B cell (primary cell): Measurements from ENCODE around the gene DCDC2B. TPM values are rescaled to one million over a fixed set of nuclear protein-coding genes. Genes with fewer than 3 reads are reported as not detected.
"Not testable (repeated sequence)": the region's sequence is repeated elsewhere in the genome, so short reads cannot be mapped to it uniquely, and the experiment has no call there.

Experiments used
- ATAC-seq: fragments of 200-7000 bp; cut with Tn5 transposase; one replicate; pipeline ENCODE4 v1.10.0; 2021; ENCODE audit warnings: low read depth, mild to moderate bottlenecking, moderate number of reproducible peaks, moderate library complexity
- CTCF ChIA-PET: fragments of 350-600 bp; sonication (Branson Sonifier 250); formaldehyde crosslinking; loops from one replicate; lab custom pipeline; 2021; ENCODE audit warnings: antibody characterized with exemption, inconsistent platforms; lab: Charles Lee
- POLR2A ChIA-PET: fragments of 350-600 bp; sonication (Branson Sonifier 250); formaldehyde crosslinking; loops from one replicate; lab custom pipeline; 2021; ENCODE audit warnings: antibody characterized with exemption; lab: Charles Lee
- DNase-seq: peaks from one replicate; pipeline ENCODE4 v3.0.0; 2013
- H2AFZ ChIP-seq: 2 replicates; pipeline ENCODE4 v1.6.1; 2012; ENCODE audit warnings: mild to moderate bottlenecking, low read depth, low read length; ENCODE audit not compliant: insufficient read depth, poor library complexity, severe bottlenecking
- H3K27ac ChIP-seq, 2 donors: 1 replicate in 1 of 2; 2 replicates in 1 of 2; pipeline ENCODE4 v1.5.1; 2012 to 2013; ENCODE audit warnings: low read length in 2 of 2, mild to moderate bottlenecking in 2 of 2, moderate library complexity in 1 of 2
- H3K27me3 ChIP-seq, 4 experiments: fragments of 200-600 bp in 1 of 4; sonication (generic) in 1 of 4; replicated peaks in 1 of 4; 1 replicate in 2 of 4; 2 replicates in 2 of 4; pipeline versions ENCODE4 v1.6.1 to v1.7.0; 2013 to 2016; ENCODE audit warnings: low read length in 3 of 4, mild to moderate bottlenecking in 2 of 4, mixed read lengths in 1 of 4, moderate library complexity in 1 of 4; ENCODE audit not compliant: insufficient read depth in 4 of 4, control insufficient read depth in 3 of 4; ENCODE audit errors: control extremely low read depth in 1 of 4
- H3K36me3 ChIP-seq, 2 experiments: replicated peaks in 1 of 2; 1 replicate in 1 of 2; 2 replicates in 1 of 2; pipeline versions ENCODE4 v1.6.1 to v1.7.1; 2013; ENCODE audit warnings: low read length in 1 of 2; ENCODE audit not compliant: insufficient read depth in 2 of 2, control insufficient read depth in 1 of 2; ENCODE audit errors: control extremely low read depth in 1 of 2, extremely low read depth in 1 of 2
- H3K4me1 ChIP-seq, 2 donors: fragments of 200-600 bp in 1 of 2; sonication (generic) in 1 of 2; 1 replicate in 1 of 2; 2 replicates in 1 of 2; pipeline versions ENCODE4 v1.5.1 to v1.6.1; 2013 to 2017; ENCODE audit warnings: low read length in 2 of 2; ENCODE audit not compliant: control insufficient read depth in 2 of 2, insufficient read depth in 2 of 2
- H3K4me2 ChIP-seq: replicated peaks from 2 replicates; pipeline ENCODE3; 2012; ENCODE audit warnings: mild to moderate bottlenecking, low read depth, low read length; ENCODE audit not compliant: poor library complexity, severe bottlenecking
- H3K4me3 ChIP-seq, 5 experiments: fragments of 200-600 bp in 1 of 5; sonication (generic) in 1 of 5; 1 replicate in 3 of 5; 2 replicates in 2 of 5; pipeline versions ENCODE4 v1.5.1 to v1.7.0; 2011 to 2016; ENCODE audit warnings: low read length in 4 of 5, mild to moderate bottlenecking in 4 of 5, low read depth in 2 of 5, control low read depth in 1 of 5, moderate library complexity in 1 of 5; ENCODE audit not compliant: insufficient read depth in 1 of 5; ENCODE audit errors: control extremely low read depth in 1 of 5, extremely low read depth in 1 of 5
- H3K79me2 ChIP-seq: fragments of 200-600 bp; sonication (generic); one replicate; pipeline ENCODE4 v1.6.0; 2016; ENCODE audit warnings: low read length; ENCODE audit not compliant: control insufficient read depth, insufficient read depth
- H3K9ac ChIP-seq: fragments of 200-600 bp; sonication (generic); 2 replicates; pipeline ENCODE4 v1.6.1; 2017; ENCODE audit warnings: mild to moderate bottlenecking, low read length, moderate library complexity
- H3K9me3 ChIP-seq, 3 donors: one replicate each; pipeline versions ENCODE4 v1.6.1 to v1.7.1; 2013; ENCODE audit warnings: low read length in 2 of 3; ENCODE audit not compliant: control insufficient read depth in 2 of 3, insufficient read depth in 1 of 3; ENCODE audit errors: control extremely low read depth in 1 of 3
- H4K20me1 ChIP-seq: 2 replicates; pipeline ENCODE4 v1.6.0; 2012; ENCODE audit warnings: mild to moderate bottlenecking, low read length; ENCODE audit not compliant: insufficient read depth, control insufficient read depth, poor library complexity, severe bottlenecking
- H3K27ac Mint-ChIP-seq: one replicate; pipeline ENCODE4 v1.8.0; 2021; ENCODE audit warnings: mixed read lengths
- H3K27me3 Mint-ChIP-seq: one replicate; pipeline ENCODE4 v1.8.0; 2021; ENCODE audit warnings: mixed read lengths
- H3K4me1 Mint-ChIP-seq: one replicate; pipeline ENCODE4 v1.8.0; 2021; ENCODE audit warnings: mixed read lengths
- H3K4me3 Mint-ChIP-seq: one replicate; pipeline ENCODE4 v1.8.0; 2021; ENCODE audit warnings: mixed read lengths
- H3K9me3 Mint-ChIP-seq: one replicate; pipeline ENCODE4 v1.8.0; 2022; ENCODE audit warnings: mixed read lengths; ENCODE audit not compliant: insufficient read depth
- CTCF ChIP-seq: fragments of 200-600 bp; IDR thresholded peaks from one replicate; pipeline ENCODE4 v1.8.0; 2022; ENCODE audit warnings: antibody characterized with exemption, mild to moderate bottlenecking
- EZH2 ChIP-seq: IDR thresholded peaks from 2 replicates; pipeline ENCODE4 v1.6.1; 2012; ENCODE audit warnings: borderline replicate concordance, low read depth, mild to moderate bottlenecking, moderate library complexity, low read length; ENCODE audit not compliant: insufficient read depth, poor library complexity, severe bottlenecking
- WGBS: methylation state at CpG from one replicate; pipeline ENCODE4 v1.1.5; 2013; ENCODE audit warnings: missing lambda C conversion rate; ENCODE audit not compliant: insufficient coverage; 5-methylcytosine and 5-hydroxymethylcytosine counted together
- intact Hi-C: fragments of 100-400 bp; cut with micrococcal nuclease; formaldehyde crosslinking; loops from one replicate; pipeline ENCODE4 v1.10.0; 2022
- polyA plus RNA-seq: library from polyadenylated mRNA; depleted of rRNA; stranded (reverse); fragments of >200 nt; gene quantifications from 2 replicates; pipeline ENCODE4 v1.2.3, GENCODE V29; 2012
- total RNA-seq, 2 donors: library from RNA; stranded (reverse); fragments of 120-200 nt in 1 of 2; gene quantifications; 1 replicate in 1 of 2; 2 replicates in 1 of 2; pipeline versions ENCODE4 v1.2.3 to v1.2.4, GENCODE V29; 2013 to 2022

Gene DCDC2B
- total and polyA plus RNA-seq, 2 donors (not counting 1 experiment from before 2014, with no cell fraction given) = not detected

GRCh38 chr1:32163405-32163804, 45.5 kb upstream of the DCDC2B start:
- no peak overlapping the region for H3K27ac ChIP-seq
- no peaks in the 10 kb centered on the region for H4K20me1 ChIP-seq
- no peak overlapping the region for H3K9ac ChIP-seq
- ATAC-seq = no peak
- H3K4me2 ChIP-seq = no peak overlapping the region
- H3K27me3 ChIP-seq = no peaks in the 10 kb centered on the region
- no peaks in the 10 kb centered on the region for H3K9me3 Mint-ChIP-seq
- no peaks in the 10 kb centered on the region for H3K4me1 ChIP-seq
- H3K4me1 Mint-ChIP-seq = no peaks in the 10 kb centered on the region
- H3K27ac Mint-ChIP-seq = no peak overlapping the region
- H3K9me3 ChIP-seq = no peaks in the 10 kb centered on the region
- WGBS = no CpG with 5 or more reads among the region's 2 CpGs
- DNase-seq = no peak
- TF ChIP-seq EZH2 (no peak), CTCF (no peak)
- CTCF ChIA-PET = interaction anchor here (1.3 to 1.6 kb wide), 2 partner anchors 15 to 374 kb away, joined by 3 to 5 read pairs; no protein-coding TSS in a partner anchor
- peaks cover 2% of the 10 kb centered on the region for H3K79me2 ChIP-seq
- H3K36me3 ChIP-seq = peaks cover 31 to 85% of the 10 kb centered on the region in 2 experiments
- no peak overlapping the region for H3K4me3 ChIP-seq
- H3K4me3 Mint-ChIP-seq = no peak overlapping the region
- intact Hi-C loops = no loop called here
- H3K27me3 Mint-ChIP-seq = no peaks in the 10 kb centered on the region
- POLR2A ChIA-PET = interaction anchor here (0.7 kb wide), 1 partner anchor 8 kb away, joined by 6 read pairs; no protein-coding TSS in a partner anchor
- H2AFZ ChIP-seq = no peak overlapping the region

GRCh38 chr1:32165633-32166032, 43.3 kb upstream of the DCDC2B start:
- H3K9me3 ChIP-seq, H3K4me3 Mint-ChIP-seq, H2AFZ ChIP-seq, H3K79me2 ChIP-seq, ATAC-seq, H3K9ac ChIP-seq, CTCF ChIA-PET, H3K27me3 Mint-ChIP-seq, H3K4me2 ChIP-seq, intact Hi-C loops, H3K4me3 ChIP-seq, H3K9me3 Mint-ChIP-seq, H3K4me1 ChIP-seq, H4K20me1 ChIP-seq, H3K27me3 ChIP-seq, H3K27ac ChIP-seq, DNase-seq, H3K4me1 Mint-ChIP-seq, H3K27ac Mint-ChIP-seq, POLR2A ChIA-PET: not testable (repeated sequence)
- H3K36me3 ChIP-seq = peaks cover 21 to 82% of the 10 kb centered on the region in 2 experiments
- WGBS = 97% methylated on average over 8 of the region's 10 CpGs
